Transverse colon (tissue), 4 donors: ENCODE results near the gene NFATC2IP. TPM values are rescaled to one million over a fixed set of nuclear protein-coding genes. Genes with fewer than 3 reads are reported as not detected.
"Not testable (repeated sequence)": the region's sequence is repeated elsewhere in the genome, so short reads cannot be mapped to it uniquely, and the experiment has no call there.

Source experiments
- DNase-seq: peaks from one replicate; pipeline ENCODE4 v3.0.0-alpha.2; 2019
- H3K27ac ChIP-seq, 4 donors: fragments of 200-600 bp; sonication (generic); 2 replicates each; pipeline ENCODE4 v1.5.1; 2016 to 2018; ENCODE audit warnings: inconsistent platforms in 4 of 4
- H3K27me3 ChIP-seq: fragments of 200-600 bp; sonication (generic); 2 replicates; pipeline ENCODE4 v1.5.1; 2017; ENCODE audit warnings: inconsistent platforms
- H3K36me3 ChIP-seq, 4 donors: fragments of 200-600 bp; sonication (generic); 2 replicates each; pipeline ENCODE4 v1.5.1; 2017 to 2019; ENCODE audit warnings: inconsistent platforms in 4 of 4
- H3K4me1 ChIP-seq, 4 donors: fragments of 200-600 bp; sonication (generic); 2 replicates each; pipeline ENCODE4 v1.5.1; 2017 to 2020; ENCODE audit warnings: inconsistent platforms in 4 of 4
- H3K4me3 ChIP-seq, 4 donors: fragments of 200-600 bp; sonication (generic); 1 replicate in 1 of 4; 2 replicates in 3 of 4; pipeline versions ENCODE4 v1.5.1 to v1.6.1; 2017 to 2019; ENCODE audit warnings: inconsistent platforms in 4 of 4
- H3K9me3 ChIP-seq, 2 donors: fragments of 200-600 bp; sonication (generic); 2 replicates each; pipeline ENCODE4 v1.5.1; 2017 to 2019; ENCODE audit warnings: inconsistent platforms in 2 of 2
- EP300 ChIP-seq: sonication (generic); formaldehyde crosslinking; IDR thresholded peaks from one replicate; pipeline ENCODE4 v1.6.1; 2017; ENCODE audit warnings: antibody characterized with exemption, low read depth
- POLR2A ChIP-seq: fragments of 450-650 bp; IDR thresholded peaks from one replicate; pipeline ENCODE4 v1.6.1; 2016; ENCODE audit warnings: antibody characterized with exemption, mild to moderate bottlenecking, moderate library complexity
- POLR2AphosphoS5 ChIP-seq, 3 donors: sonication (generic); formaldehyde crosslinking; IDR thresholded peaks; one replicate each; pipeline ENCODE4 v1.6.1; 2016; ENCODE audit warnings: antibody characterized with exemption in 3 of 3
- WGBS, 2 donors: methylation state at CpG; one replicate each; pipeline ENCODE4 v1.1.5; 2018; ENCODE audit warnings: low coverage in 1 of 2; 5-methylcytosine and 5-hydroxymethylcytosine counted together
- in situ Hi-C, 4 donors: fragments of 200-750 bp; cut with MboI; loops; one replicate each; pipeline versions ENCODE4 v1.15.0 to v1.15.1; 2017; ENCODE audit warnings: low sequenced_read_pairs in 3 of 4, low pct_ligation_motif_present in 1 of 4, low pct_unique_long_range_greater_than_20kb in 1 of 4
- intact Hi-C: fragments of 100-400 bp; cut with DNase I; formaldehyde crosslinking; loops from one replicate; pipeline ENCODE4 v1.15.1; 2023; ENCODE audit warnings: low total_unique reads
- total RNA-seq, 4 donors: library from RNA; depleted of rRNA; stranded (reverse); fragments of >200 nt; gene quantifications; one replicate each; pipeline ENCODE4 v1.1.0, GENCODE V29; 2016
- TF ChIP-seq, protein P1 (sequence below), 5 experiments: fragments of 200-600 bp in 3 of 5; fragments of 450-650 bp in 2 of 5; sonication (generic) in 3 of 5; IDR thresholded peaks; 1 replicate in 2 of 5; 2 replicates in 3 of 5; pipeline ENCODE4 v1.5.1; 2016 to 2017; ENCODE audit warnings: antibody characterized with exemption in 5 of 5, inconsistent platforms in 3 of 5, mild to moderate bottlenecking in 2 of 5, moderate library complexity in 1 of 5

The NFATC2IP gene
- total RNA-seq, 4 donors from 2014 or later, result 59.1 to 89.4 (median 70.2) TPM

DNA sequence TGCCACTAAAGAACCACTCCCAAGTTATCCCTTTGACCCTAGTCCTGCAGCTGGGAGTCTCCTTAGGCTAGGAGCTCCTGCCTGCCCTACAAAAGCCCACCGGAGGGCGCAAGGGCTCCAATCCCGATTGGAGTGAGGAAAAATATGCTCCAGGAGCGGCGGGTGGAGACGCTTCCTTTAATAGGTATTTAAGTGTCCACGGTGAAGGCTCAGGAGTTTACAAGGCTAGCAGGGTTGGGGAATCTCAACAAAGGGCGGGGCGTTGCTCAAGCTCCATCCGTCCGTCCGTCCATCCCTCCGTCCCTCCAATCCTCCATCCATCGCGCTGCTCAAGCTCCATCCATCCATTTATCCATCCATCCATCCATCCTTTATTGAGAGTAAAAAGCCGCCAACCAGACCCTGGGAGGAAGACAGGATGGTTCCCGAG is 23.3 kb downstream of the NFATC2IP start:
- in situ Hi-C loops (no loop called here), intact Hi-C loops (no loop called here)
- peak overlapping the region; percentile 60 to 89 (median 79) for H3K4me3 ChIP-seq
- no peaks in the 10 kb centered on the region for H3K36me3 ChIP-seq
- H3K4me1 ChIP-seq, result peaks cover 6 to 20% (median 15%) of the 10 kb centered on the region in 4 donors
- no peak for TF ChIP-seq EP300
- TF ChIP-seq, protein P1, sequence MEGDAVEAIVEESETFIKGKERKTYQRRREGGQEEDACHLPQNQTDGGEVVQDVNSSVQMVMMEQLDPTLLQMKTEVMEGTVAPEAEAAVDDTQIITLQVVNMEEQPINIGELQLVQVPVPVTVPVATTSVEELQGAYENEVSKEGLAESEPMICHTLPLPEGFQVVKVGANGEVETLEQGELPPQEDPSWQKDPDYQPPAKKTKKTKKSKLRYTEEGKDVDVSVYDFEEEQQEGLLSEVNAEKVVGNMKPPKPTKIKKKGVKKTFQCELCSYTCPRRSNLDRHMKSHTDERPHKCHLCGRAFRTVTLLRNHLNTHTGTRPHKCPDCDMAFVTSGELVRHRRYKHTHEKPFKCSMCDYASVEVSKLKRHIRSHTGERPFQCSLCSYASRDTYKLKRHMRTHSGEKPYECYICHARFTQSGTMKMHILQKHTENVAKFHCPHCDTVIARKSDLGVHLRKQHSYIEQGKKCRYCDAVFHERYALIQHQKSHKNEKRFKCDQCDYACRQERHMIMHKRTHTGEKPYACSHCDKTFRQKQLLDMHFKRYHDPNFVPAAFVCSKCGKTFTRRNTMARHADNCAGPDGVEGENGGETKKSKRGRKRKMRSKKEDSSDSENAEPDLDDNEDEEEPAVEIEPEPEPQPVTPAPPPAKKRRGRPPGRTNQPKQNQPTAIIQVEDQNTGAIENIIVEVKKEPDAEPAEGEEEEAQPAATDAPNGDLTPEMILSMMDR (IDR thresholded peaks at IDR 0.05), result peak; percentile 44 to 64 (median 47)
- H3K9me3 ChIP-seq, result no peaks in the 10 kb centered on the region
- peak; percentile 59 for DNase-seq
- WGBS, 2 donors, result 1% methylated on average over 10 to 17 of the region's 17 CpGs
- no peaks in the 10 kb centered on the region for H3K27me3 ChIP-seq
- peak overlapping the region; percentile 69 to 89 (median 85) for H3K27ac ChIP-seq

DNA sequence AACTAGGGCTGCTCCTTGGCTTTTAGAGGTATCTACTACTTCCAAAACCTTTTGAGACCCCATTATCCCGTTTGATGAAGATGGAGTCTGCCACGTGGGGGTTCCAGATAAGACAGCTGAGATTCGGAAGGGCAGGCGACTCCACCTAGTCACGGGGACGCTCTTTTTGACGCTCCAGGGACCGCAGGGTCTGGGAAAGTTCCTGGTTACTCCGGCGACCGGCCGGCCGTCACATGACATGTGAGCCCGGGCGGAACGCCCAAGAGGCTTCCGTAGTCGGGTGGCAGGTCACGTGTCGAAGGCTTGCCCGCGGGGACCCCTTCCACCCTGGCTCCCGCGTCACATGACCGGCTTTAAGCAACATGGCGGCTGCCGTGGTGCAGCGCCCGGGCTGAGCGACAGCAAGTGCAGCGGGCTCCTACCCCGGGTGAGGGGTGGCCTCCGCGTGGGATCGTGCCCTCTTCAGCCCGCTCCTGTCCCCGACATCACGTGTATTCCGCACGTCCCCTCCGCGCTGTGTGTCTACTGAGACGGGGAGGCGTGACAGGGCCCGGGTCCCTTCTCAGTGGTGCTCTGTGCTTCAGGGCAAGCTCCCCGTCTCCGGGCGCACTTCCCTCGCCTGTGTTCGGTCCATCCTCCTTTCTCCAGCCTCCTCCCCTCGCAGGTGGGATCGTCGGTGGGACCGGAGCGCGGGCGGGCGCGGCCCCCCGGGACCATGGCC is 23.9 kb downstream of the NFATC2IP start, which contains the start of gene SPNS1:
TSS of gene SPNS1 (plus strand) at position 342 of the 721 bp plus-strand sequence. CDS start at position 716, 374 bp downstream.
- Histone ChIP-seq H3K36me3 (no peaks in the 10 kb centered on the region), H3K4me3 (peak within 1 kb of the TSS; percentile 62 to 89 (median 79)), H3K4me1 (peaks cover 6 to 20% (median 15%) of the 10 kb centered on the region in 4 donors), H3K27ac (peak within 1 kb of the TSS; percentile 69 to 89 (median 85)), H3K27me3 (no peaks in the 10 kb centered on the region), H3K9me3 (no peaks in the 10 kb centered on the region)
- intact Hi-C loops (no loop called here), in situ Hi-C loops (no loop called here)
- DNase-seq, result peak; percentile 98
- TF ChIP-seq POLR2AphosphoS5 (IDR thresholded peaks at IDR 0.05), result peak; percentile 82 to 88 (median 87)
- TF ChIP-seq, protein P1 (IDR thresholded peaks at IDR 0.05), result no peak
- TF ChIP-seq EP300, result no peak
- TF ChIP-seq POLR2A, result peak; percentile 55
- WGBS, 2 donors, result 0 to 1% methylated on average over 1 to 38 of the region's 60 CpGs

DNA sequence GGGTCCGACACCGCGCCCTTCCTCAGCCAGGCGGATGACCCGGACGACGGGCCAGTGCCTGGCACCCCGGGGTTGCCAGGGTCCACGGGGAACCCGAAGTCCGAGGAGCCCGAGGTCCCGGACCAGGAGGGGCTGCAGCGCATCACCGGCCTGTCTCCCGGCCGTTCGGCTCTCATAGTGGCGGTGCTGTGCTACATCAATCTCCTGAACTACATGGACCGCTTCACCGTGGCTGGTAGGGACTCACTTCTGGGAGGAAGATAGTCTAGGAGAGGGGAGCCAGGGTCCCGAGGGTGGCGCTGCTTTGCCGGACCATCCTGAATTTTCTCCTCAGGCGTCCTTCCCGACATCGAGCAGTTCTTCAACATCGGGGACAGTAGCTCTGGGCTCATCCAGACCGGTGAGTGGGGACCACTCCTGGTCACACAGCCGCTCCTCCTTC is 24.4 kb downstream of the NFATC2IP start:
- DNase-seq, result no peak
- in situ Hi-C loops (no loop called here), intact Hi-C loops (no loop called here)
- WGBS, 2 donors, result 10 to 15% methylated on average over 4 to 30 of the region's 30 CpGs
- Histone ChIP-seq H3K9me3 (no peaks in the 10 kb centered on the region), H3K27me3 (no peaks in the 10 kb centered on the region), H3K4me1 (peaks cover 6 to 20% (median 15%) of the 10 kb centered on the region in 4 donors), H3K27ac (peak overlapping the region; percentile 69 to 89 (median 85)), H3K4me3 (peak overlapping the region; percentile 62 to 89 (median 79)), H3K36me3 (no peaks in the 10 kb centered on the region)
- no peak for TF ChIP-seq POLR2A
- TF ChIP-seq POLR2AphosphoS5 (IDR thresholded peaks at IDR 0.05), result no peak
- no peak for TF ChIP-seq EP300
- TF ChIP-seq, protein P1 (IDR thresholded peaks at IDR 0.05), result no peak

DNA sequence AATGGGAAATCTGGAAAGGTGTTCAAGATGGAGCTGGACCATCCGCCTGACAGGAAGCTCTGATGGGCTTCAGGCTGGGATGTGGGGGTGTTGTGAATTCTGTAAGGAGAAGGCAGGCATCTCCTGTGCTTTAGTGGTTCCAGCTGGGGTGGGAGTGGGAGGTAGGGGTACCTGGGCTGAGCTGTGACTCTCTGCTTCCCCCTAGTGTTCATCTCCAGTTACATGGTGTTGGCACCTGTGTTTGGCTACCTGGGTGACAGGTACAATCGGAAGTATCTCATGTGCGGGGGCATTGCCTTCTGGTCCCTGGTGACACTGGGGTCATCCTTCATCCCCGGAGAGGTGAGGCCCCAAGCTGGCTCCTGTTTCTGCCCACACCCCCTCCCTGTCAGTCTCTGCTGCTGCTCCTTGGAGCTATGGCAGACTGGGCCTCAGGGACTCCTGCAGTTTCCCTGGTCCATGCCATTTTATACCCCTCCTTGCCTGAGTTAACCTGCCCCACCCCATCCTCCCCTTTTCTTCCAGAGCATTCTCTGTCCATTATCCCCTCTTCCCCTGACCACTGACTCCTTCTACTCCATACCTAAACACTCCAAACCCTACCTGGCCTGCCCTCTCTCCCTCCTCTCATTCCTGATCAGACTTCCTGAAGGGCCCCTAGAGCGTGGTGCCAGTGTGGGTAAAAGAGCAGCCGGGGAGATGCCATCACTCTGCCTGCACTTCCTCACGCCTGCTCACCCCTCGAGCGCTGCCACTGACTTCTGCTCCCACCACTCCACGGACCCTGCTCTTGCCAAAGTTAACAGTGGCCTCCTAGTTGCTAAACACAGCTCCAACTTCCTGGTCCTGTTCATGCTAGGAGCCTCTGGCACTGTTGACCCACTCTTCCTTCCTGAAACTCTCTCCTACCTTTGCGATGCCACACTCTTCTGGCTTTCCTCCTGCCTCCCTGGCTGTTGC is 27.2 kb downstream of the NFATC2IP start:
- WGBS, 2 donors, result 74 to 100% methylated on average over 5 to 11 of the region's 11 CpGs
- no peaks in the 10 kb centered on the region for H3K9me3 ChIP-seq
- H3K27me3 ChIP-seq, result no peaks in the 10 kb centered on the region
- intact Hi-C loops (no loop called here), in situ Hi-C loops (no loop called here)
- no peak overlapping the region for H3K27ac ChIP-seq
- no peak overlapping the region for H3K4me3 ChIP-seq
- H3K36me3 ChIP-seq, result peaks cover 0 to 6% (median under 1%) of the 10 kb centered on the region in 4 donors
- peaks cover 6 to 20% (median 15%) of the 10 kb centered on the region in 4 donors for H3K4me1 ChIP-seq
- TF ChIP-seq POLR2AphosphoS5 (IDR thresholded peaks at IDR 0.05) (no peak), POLR2A (no peak)
- TF ChIP-seq, protein P1 (IDR thresholded peaks at IDR 0.05), result peak in 4 of 5 experiments; percentile 39 to 55 (median 49)
- no peak for DNase-seq

DNA sequence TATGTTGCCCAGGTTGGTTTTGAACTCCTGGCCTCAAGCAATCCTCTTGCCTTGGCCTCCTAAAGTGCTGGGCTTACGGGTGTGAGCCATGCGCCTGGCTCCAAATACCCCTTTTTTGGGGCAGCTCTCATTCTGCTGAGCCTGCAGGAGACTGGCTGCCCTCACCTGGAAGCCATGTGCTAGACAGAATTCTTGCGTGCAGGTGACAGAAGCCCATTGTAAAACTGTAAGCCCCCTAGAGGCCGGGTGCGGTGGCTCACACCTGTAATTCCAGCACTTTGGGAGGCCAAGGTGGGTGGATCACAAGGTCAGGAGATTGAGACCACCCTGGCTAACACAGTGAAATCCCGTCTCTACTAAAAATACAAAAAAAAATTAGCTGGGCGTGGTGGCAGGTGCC is 29.6 kb downstream of the NFATC2IP start:
- H3K9me3 ChIP-seq, H3K4me3 ChIP-seq, in situ Hi-C loops, H3K27me3 ChIP-seq, DNase-seq, H3K27ac ChIP-seq, intact Hi-C loops: not testable (repeated sequence)
- peaks cover 5 to 14% (median 9%) of the 10 kb centered on the region in 4 donors for H3K4me1 ChIP-seq
- WGBS, 2 donors, result 80 to 84% methylated on average over 4 to 7 of the region's 7 CpGs
- H3K36me3 ChIP-seq, result peaks cover 0 to 16% (median 6%) of the 10 kb centered on the region in 4 donors
